ENCODE measurements around the gene DOCK4.
"Not testable (repeated sequence)": the region's sequence is repeated elsewhere in the genome, so short reads cannot be mapped to it uniquely, and the experiment has no call there.

DOCK4 gene

DNA sequence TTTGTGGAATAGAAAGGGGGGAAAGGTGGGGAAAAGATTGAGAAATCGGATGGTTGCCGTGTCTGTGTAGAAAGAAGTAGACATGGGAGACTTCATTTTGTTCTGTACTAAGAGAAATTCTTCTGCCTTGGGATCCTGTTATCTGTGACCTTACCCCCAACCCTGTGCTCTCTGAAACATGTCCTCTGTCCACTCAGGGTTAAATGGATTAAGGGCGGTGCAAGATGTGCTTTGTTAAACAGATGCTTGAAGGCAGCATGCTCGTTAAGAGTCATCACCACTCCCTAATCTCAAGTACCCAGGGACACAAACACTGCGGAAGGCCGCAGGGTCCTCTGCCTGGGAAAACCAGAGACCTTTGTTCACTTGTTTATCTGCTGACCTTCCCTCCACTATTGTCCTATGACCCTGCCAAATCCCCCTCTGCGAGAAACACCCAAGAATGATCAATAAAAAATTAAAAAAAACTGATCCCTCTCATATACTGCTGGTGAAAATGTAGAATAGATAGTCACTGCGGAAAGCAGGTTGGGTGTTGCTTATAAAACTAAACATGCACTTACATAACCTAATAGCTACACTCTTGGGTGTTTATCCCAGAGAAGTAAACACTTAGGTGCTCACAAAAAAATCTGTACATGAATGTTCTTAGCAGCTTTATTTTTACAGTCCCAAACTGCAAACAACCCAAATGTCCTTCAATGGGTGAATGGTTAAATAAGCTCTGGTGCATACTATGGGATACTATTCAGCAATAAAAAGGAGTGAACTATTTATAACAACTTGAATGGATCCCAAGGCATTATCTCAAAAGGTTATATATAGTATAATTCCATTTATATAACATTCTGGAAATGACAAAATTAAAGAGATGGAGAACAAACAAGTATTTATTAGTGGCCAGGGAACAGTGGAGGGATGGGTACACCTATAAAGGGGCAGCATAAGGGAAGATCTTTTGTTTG is 77.5 kb downstream of the DOCK4 start:
- DNase-seq, result not testable (repeated sequence)

DNA sequence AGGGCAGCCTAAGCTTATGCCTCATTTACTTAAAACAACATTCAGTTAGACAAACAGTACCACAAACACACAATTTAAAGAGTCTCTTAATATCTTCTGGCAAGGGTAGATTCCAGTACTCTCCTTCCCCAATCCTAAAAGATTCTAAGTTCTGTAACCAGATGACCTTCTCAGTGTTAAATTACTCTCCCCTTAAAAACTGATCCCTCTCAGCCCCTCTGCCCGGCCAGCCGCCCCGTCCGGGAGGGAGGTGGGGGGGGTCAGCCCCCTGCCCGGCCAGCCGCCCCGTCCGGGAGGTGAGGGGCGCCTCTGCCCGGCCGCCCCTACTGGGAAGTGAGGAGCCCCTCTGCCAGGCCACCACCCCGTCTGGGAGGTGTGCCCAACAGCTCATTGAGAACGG is 78.2 kb downstream of the DOCK4 start:
- not testable (repeated sequence) for DNase-seq

DNA sequence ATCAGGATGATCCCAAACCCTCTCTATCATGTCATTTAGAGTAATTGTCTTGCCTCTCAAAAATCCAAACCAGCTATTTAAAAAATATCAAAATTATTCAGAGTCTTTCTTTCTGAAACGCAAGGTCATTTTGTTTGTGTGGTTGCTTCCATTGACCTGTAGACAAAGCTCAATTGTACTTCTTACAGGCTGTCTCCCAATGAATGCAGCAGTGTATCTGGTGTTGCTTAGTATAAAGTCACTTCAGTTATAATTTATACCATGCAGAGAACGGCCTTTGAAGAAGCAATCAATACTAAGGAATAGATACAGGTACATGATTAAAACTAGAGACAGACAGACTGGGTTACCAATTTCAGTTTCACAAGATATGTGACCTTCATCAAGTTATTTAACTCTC is 80.9 kb downstream of the DOCK4 start:
- no peak for DNase-seq

DNA sequence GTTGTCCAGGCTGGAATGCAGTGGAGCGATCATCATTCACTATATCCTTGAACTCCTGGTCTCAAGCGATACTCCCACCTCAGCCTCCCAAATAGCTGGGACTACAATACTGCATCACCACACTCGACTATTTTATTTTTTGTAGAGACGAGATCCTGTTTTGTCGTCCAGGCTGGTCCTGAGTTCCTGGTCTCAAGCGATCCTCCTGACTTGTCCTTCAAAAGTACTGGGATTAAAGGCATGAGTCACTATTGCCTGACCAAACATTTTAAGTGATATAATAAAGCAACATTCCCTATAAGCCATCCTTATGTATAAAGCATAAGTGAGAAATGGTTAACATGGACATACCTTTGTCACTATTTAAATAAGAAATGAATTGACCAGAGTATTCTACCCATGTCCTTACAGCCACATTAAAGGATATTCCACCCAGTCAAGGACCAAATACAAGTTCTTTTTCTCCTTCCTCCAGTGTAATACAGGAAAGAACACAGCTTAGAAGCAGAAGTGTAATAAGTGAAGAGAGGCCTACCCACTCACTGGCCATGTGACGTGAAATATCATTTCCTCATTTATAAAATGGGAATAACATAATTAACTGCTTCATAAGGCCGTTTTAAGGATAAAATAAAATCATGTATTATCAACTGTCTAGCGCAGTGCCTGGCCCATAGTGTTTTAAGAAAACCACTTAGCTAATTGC is 82.0 kb downstream of the DOCK4 start:
- no peak for DNase-seq

DNA sequence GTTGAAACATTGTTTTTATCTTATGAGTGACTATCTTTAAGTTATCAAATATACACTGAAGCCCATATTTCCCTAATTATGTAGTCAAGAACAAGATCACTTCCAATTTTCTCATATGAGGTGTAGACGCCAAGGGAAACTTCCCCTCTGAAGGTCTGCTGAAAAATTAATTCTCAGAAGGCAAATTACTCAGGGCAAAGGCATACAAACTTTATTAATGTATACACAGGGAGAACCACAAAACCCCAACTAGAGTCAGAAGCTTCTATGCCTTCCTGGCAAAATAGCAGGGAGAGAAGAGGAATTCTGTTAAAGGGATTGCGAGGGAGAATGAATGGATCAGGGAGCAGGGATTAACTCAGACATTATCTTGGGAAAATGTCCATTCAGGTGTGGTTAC is 83.4 kb downstream of the DOCK4 start:
- no peak for DNase-seq

DNA sequence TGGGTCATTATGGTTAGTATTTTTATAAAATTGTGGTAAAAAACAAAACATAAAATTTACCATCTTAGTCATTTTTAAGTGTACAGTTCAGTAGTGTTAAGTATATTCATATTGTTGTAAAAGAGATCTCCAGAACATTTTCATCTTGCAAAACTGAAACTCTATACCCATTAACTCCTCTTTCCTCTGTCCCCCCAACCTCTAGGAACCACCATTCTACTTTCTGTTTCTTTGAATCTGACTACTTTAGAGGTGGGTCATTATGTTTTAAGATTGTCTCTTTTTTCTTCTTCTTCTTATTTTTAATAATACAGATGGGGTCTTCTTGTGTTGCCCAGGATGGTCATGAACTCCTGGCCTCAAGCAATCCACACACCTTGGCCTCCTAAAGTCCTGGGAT is 84.1 kb downstream of the DOCK4 start:
- DNase-seq, result no peak

DNA sequence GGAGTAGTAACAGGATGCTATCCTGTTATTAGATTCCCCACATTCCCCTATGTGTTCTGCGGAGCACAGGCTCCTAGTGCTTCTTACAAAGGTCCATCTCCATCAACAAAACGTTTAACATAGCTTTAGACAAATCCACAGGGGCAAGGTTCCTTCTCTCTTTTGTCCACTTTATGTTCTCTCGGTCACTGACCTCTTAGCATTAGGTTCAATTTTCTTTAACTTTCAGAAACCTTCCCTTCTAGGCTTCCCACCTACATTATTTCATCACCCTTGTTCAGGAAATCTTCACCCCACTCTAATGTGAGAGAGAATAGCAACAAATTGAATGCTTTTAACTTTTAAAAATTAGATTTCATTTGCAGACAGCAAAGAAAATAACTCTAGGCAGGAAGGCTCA is 84.9 kb downstream of the DOCK4 start:
- no peak for DNase-seq

DNA sequence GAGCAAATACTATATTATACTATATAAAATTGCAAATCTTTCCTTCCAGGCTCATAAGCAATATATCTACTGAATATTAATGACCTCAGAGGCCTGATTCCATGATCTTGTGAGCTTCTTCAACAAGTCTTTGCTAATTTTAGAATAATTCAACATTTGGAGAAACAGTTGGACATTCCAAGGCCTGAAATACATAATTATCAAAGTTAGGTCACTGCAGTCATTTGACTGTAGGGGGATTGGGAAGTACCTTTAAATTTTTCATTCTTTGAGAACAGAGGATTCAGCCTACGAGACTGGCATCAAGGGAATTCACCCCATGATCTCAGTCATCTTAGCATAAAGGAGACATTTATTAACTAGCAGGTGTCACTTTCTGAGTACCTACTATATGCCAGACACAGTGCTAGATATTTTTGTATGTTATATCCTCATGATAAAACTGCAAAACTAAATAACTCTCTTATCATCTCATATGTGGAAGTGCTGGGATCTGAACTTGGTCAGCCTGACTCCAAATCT is 85.4 kb downstream of the DOCK4 start:
- DNase-seq, result no peak

DNA sequence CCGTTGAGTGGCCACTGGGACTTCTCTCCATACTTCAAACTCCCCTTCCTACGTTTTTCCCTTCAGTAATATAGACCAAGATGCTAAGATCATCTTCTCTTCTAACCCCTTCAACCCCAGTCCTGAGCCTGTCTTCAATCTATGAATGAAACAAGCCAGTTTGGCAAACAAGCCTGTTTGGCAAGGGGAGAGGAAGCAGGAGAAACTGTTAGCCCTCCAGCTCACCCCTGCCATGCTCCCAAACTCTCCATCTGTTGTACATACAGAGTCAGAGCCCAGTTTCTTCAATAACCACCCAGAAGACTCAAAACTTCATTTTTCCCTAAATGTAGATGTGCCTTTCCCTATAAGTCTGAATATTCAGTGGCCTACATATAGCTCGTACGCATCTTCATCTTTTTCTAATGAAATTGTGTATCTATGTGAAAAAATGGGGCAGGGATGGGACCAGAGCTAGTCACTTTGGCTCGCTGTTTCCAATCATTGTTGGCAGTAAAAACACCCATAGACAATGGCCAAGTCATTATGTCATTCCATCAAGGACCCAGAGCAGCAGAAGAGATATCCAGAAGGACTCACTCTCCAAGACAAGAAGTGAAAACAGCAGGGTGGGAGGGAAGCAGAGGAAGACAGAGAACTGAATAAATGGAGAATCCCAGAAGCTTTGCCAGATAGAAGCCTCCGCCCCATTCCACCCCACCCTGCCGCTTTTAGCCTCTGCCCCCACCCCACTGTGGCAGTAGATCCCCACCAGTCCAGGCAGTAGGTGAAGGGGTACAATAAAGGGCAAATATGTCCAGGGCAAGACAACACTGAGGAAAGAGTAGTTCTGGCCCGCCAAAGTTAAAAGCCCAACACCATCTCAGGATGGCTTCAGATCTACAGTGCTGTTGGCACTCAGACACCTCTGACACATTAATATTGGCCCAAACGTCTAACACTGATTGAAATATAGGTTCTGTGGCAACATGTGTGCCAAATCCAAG is 87.3 kb downstream of the DOCK4 start:
- DNase-seq, result no peak

DNA sequence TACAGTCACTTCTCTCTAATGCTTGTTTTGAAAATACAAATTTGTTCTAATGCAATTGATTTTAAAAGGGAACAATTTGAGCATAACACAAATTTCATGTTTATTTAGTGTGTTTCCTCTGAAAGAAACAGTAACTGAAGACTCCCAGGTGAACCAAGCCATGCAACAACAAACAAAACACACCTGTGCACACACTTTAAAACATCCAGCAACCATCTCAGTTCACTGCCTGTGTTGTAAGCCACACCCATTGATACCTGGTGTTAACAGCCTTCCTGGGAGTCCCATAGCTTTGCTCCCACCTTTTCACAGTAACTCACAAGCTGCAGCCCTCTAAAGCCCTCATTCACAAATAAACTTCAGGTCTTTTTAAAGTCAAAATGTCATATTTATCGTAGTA is 89.3 kb downstream of the DOCK4 start:
- no peak for DNase-seq

DNA sequence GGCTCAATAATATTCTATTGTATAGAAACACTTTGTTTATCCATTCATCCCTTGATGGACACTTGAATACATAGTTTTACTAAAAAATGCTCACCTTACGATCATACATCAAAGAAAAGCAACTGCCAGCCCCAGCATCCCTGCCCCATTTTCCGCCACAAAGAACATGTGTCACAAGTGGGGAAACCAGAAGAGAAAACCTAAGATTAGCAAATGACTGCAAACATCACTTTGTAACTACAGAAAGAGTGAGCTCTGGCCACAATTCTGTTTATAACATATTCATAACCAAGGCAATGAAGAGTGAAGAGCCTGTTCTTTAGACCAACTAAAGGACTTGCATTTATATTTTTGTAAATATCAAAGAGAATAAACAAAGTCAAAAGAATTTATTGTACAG is 89.8 kb downstream of the DOCK4 start:
- DNase-seq, result no peak

DNA sequence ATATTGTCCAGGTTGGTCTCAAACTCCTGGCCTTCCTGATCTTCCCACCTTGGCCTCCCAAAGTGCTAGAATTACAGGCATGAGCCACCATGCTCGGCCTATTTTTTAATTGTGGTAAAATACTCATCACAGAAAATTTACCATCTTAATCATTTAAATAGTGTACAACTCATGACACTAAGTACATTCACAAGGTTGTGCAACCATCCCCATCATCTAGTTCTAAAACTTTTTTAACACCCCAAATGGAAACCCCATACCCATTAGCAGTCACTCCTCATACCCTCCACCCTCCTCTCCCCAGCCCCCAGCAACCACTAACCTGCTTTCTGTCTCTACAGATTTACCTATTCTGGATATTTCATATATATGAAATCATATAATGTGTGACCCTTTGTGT is 90.3 kb downstream of the DOCK4 start:
- no peak for DNase-seq

DNA sequence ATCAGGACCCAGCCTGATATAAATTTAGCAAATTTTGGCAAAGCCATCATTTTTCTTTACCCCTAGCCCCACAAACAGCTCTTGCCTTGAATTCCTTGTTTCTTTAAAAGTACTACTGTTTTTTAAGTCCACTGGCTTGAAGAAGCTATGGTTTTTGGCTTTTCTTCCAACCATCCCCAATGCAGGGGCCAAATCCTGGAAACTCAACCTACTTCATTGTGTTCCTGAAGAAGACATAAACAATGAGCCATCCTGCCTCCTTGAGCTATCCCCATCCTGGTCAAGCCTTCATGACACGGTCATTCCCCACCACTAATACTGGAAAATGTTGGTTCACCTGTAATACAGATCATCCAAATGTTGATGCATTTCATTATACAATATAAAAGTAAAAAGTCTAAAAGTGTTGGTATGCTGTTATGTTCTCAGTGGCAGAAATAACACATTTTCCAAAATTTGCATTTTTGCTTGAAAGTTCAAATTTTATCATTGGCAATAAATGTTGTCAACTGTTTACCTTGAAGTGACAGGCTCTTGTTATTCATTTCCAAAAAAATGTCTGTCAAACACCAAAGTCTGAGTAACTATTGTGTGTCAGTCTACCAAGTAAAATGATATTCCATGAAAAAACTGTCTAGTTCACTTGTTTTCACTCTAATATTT is 92.2 kb downstream of the DOCK4 start:
- no peak for DNase-seq

DNA sequence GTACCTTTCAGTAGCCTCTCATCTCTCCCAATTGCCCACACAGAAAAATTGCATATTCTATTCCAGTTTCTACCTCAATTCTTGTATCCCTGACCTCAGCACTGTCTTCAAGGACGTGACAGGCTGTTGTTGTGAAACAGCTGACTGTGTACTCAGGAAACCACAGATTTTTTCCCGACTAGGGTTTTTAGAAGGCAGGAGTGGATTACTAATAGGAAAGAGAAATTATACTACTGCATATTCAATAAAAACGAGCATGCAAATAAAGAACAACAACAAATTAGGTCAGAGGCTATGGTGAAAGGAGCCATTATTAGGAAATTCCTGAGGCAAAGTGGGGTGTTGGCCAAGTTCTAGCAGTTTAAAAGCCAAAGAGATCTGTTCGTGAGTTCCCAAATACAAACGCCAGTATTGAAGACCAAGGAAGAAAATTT is 93.4 kb downstream of the DOCK4 start:
- DNase-seq, result no peak

DNA sequence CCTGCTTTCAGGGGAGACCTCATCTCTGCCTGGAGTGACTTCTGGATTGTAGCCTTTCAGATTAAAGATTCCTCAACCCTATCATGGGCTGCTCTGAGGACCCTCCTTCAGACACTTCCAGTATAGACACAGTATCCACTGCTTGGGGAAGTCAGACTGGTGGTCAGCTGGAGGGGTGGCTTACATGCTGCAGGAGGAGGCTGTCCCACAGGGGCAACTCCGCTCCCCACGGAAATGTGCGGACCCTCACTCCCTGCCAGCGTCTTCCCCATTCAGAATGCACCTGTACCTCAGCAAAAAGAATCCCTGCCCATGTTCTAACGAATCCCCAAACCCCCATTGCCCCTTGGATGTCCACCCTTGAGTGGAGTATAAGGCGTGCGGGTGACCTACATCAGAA is 95.5 kb downstream of the DOCK4 start:
- no peak for DNase-seq

DNA sequence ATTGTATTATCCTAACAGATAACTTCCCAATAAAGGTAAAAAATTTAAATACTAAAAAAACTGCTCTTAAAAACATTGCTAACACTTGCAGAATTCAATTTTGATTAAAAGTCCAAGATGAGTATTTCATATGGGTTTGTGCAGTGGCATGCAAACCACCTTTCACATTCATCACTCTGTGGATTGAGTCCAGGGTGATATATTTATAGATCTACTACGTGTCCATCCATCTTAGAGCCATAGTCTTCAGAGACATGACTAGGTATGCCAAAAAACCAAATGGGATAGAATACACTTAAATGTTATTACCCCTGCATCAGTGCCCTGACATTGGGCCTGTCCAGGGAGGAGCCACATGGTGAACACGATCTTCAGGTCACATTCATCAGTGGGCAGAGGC is 96.0 kb downstream of the DOCK4 start:
- DNase-seq, result no peak

DNA sequence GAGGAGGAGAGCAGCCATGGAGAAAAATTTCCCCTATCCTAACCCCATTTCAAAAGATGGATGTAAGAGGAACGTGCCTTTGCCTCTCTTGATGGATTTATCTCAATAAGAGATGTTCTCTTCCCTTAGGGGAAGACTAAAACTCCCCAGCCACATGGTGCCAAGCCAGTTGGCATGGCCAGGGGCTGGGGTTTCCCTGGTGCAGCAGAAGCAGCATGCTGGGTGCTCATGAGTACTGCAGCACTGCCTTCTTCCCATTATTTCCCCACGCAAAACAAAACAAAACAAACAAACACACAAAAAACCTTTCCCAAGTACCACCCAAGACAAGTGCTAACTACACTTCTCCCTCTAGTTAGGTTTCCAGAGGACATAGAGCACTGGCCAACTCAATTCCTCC is 97.2 kb downstream of the DOCK4 start:
- no peak for DNase-seq

DNA sequence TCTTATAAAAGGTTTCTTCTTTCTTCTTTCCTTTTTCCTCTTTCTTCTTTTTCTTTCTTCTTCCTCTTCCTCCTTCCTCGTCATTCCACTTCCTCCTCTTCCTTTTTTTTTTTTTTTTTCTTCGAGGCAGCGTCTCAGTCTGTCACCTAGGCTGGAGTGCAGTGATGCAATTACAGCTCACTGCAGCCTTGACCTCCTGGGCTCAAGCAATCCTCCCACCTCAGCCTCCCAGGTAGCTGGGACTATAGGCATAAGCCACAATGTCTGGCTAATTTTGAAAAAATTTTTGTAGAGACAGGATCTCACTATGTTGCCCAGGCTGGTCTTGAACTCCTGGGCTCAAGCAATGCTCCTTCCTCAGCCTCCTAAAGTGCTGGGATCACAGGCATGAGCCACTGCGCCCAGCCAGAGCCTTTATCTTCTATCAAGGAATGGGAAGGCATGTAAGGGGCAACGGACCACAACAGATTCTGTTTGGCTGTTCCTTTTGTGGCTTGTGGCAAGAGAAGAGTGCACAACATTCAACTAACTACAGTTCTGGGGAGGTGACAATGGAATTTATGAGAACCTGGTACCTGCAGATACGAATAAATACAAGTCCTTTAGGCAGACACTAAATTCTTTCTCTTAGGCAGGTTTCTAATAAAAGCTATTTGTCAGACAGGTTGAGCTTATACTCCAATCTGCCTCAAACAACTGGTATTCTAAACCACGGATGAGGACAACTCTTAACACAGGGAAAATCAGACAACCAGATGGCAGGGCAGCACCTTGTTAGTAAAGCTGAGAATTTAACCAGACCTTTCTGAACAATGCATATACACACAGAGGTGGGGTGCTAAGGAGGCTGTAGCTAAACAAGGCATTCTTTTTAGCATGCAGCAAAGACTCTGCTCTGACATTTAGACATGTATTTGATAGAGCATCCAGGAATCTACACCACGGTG is 100.3 kb downstream of the DOCK4 start:
- no peak for DNase-seq

DNA sequence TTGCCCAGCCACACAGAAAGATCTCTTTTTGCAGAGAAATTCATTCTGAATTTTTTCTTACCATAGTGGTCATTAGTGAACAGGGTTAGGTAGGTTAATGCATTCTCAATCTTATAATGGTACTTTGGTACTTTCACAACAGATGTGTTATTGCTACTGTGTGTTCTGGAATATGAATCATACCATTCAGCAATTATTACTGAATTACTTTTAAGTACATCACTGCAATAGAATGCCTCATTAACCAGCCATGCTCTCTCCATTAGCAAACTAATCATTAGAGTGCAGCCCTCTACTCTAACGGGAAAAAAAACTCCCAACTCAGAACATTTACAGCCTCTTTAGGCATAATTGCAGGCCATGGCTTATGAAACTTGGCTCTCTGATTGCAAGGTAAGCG is 102.1 kb downstream of the DOCK4 start:
- no peak for DNase-seq

DNA sequence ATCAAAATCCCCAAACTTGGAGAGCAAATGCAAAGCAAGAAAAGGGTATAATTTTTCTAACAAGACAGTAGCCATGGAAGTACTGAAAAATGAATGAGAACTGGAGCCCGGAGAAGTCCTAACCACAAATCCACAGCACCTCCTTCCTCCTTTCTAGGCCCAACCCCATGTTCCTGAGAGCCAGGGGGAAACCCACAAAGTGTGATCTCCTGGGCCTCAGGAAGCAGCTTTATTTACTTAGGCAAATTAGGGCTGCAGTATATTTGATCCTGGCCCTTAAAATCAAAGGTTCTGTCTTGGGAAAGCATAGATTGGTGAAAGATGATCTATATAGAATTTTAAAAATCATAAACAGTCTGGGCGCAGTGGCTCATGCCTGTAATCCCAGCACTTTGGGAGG is 103.0 kb downstream of the DOCK4 start:
- DNase-seq, result no peak
